ENCODE results near the gene TMEM247. TPM values are rescaled to one million over a fixed set of nuclear protein-coding genes. Genes with fewer than 3 reads are reported as not detected.

The TMEM247 gene
- total RNA-seq, 1 experiment from 2014 or later, result not detected

DNA sequence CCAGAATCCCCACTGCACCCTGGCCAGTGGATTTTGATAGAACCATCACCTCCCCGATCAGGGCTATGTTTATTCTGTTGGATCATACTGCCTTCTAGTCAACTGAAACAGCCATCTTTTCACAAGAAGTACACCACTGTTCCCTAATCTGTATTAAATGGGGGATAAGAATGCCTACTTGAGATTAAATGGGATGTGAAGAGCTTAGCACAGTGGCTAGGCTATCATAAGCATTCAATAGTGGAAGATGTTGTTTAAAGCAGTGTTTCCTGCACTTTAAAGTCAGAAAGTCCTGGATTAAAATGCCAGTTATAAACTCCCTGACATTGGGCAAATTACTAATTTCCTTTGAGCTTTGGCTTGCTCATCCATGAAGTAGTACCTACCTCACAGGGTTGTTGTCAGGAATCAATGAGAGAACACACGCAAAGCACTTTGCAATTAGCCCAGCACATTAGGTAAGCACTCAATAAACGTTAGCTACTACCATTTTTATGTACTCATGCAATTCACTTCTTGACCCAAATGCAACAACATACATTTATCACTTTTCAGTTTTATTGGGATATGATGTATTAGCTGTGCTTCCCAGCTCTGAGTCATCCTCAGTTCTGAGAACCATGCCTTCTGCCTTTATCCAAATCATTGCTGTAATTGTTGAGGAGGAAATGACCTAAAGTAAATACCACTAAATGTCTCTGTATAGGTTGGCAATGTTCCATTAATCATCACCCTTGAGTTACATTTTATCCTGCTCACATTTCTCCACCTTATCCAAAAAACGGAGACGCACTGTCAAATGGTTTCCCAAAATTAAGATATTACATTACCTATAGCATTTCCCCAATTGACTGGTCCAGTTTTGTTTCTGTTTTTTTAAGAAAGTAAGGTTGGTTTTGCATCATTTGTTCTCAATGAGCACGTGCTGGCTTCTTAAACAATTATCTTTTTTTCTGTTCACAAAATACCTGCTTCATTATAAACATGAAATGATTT lies 2.1 kb downstream of the TMEM247 start:
- Histone ChIP-seq H3K4me1 (ENCODE audit: insufficient read depth, low read length) (peaks cover 10% of the 10 kb centered on the region; the same call in 1 of the 2 replicates), H2AK5ac (ENCODE audit: insufficient read length, low read length) (no peak overlapping the region)

More for the DNA sequence above, 2.1 kb downstream of the TMEM247 start:
- no peak overlapping the region for H3K18ac ChIP-seq (ENCODE audit: insufficient read length, low read depth, low read length)
- H3K9ac ChIP-seq (ENCODE audit: extremely low read depth, insufficient read length, low read length), result no peak overlapping the region
- H3K4me2 ChIP-seq (ENCODE audit: insufficient read depth, insufficient read length, low read length), result no peak overlapping the region
- no peaks in the 10 kb centered on the region for H3K79me2 ChIP-seq (ENCODE audit: insufficient read depth, low read length)
- TF ChIP-seq, protein P1, sequence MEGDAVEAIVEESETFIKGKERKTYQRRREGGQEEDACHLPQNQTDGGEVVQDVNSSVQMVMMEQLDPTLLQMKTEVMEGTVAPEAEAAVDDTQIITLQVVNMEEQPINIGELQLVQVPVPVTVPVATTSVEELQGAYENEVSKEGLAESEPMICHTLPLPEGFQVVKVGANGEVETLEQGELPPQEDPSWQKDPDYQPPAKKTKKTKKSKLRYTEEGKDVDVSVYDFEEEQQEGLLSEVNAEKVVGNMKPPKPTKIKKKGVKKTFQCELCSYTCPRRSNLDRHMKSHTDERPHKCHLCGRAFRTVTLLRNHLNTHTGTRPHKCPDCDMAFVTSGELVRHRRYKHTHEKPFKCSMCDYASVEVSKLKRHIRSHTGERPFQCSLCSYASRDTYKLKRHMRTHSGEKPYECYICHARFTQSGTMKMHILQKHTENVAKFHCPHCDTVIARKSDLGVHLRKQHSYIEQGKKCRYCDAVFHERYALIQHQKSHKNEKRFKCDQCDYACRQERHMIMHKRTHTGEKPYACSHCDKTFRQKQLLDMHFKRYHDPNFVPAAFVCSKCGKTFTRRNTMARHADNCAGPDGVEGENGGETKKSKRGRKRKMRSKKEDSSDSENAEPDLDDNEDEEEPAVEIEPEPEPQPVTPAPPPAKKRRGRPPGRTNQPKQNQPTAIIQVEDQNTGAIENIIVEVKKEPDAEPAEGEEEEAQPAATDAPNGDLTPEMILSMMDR (conservative IDR thresholded peaks at IDR 0.05), result no peak
- H2AFZ ChIP-seq (ENCODE audit: low read length), result no peak overlapping the region
- peaks cover 12 to 17% (median 13%) of the 10 kb centered on the region in 3 experiments for H3K36me3 Mint-ChIP-seq (ENCODE audit: insufficient read depth in 1 of 3, low read depth in 3 of 3)
- no peak overlapping the region for H2BK20ac ChIP-seq (ENCODE audit: low read depth, low read length, poor library complexity, severe bottlenecking)
- no peak overlapping the region for H3T11ph ChIP-seq (ENCODE audit: low read length)
- H2BK5ac ChIP-seq (ENCODE audit: insufficient read length, low read length), result no peak overlapping the region
- no peak overlapping the region for H2BK15ac ChIP-seq (ENCODE audit: low read depth, low read length)
- WGBS (ENCODE audit: extremely low coverage, insufficient read length, low lambda C conversion rate), result no CpG with 5 or more reads among the region's 6 CpGs
- H3K4me1 Mint-ChIP-seq, result peaks cover 11 to 17% of the 10 kb centered on the region in 2 experiments; a peak in 3 of 4 replicates
- no peak overlapping the region for H2BK12ac ChIP-seq (ENCODE audit: insufficient read length, low read depth, low read length)
- no peak overlapping the region for H3K27ac ChIP-seq (ENCODE audit: insufficient read length, low read depth, low read length)
- no peak overlapping the region for H3K14ac ChIP-seq (ENCODE audit: insufficient read depth, low read length)
- H3K27ac Mint-ChIP-seq, result no peak overlapping the region
- no peaks in the 10 kb centered on the region for H3K27me3 ChIP-seq (ENCODE audit: insufficient read depth, low read length)
- no peak overlapping the region for H2BK120ac ChIP-seq (ENCODE audit: low read depth, low read length, poor library complexity, severe bottlenecking)
- no peak overlapping the region for H4K8ac ChIP-seq (replicated peaks; ENCODE audit: insufficient read length, low read depth, low read length)
- H3K4ac ChIP-seq (ENCODE audit: low read depth, low read length), result no peak overlapping the region
- H3K79me1 ChIP-seq (ENCODE audit: insufficient read depth, low read depth, low read length, poor library complexity, severe bottlenecking), result no peaks in the 10 kb centered on the region
- no peak overlapping the region for H3K4me3 Mint-ChIP-seq
- no peak overlapping the region for H4K5ac ChIP-seq (ENCODE audit: insufficient read length, low read depth, low read length)
- peaks cover 14 to 26% of the 10 kb centered on the region in 2 experiments; a peak in 4 of 5 replicates for H3K9me3 Mint-ChIP-seq
- no peaks in the 10 kb centered on the region for H3K23me2 ChIP-seq (ENCODE audit: insufficient read length, low read depth, low read length, poor library complexity, severe bottlenecking)
- H3K9me3 ChIP-seq (ENCODE audit: control insufficient read depth, low read depth, low read length), result no peaks in the 10 kb centered on the region
- H4K20me1 ChIP-seq (ENCODE audit: control insufficient read depth, insufficient read depth, insufficient read length), result no peaks in the 10 kb centered on the region
- no peak overlapping the region for H3K56ac ChIP-seq (ENCODE audit: insufficient read length, low read depth, low read length)
- H3K27me3 Mint-ChIP-seq (ENCODE audit: low read depth), result peaks cover 19% of the 10 kb centered on the region
- H3K23ac ChIP-seq (ENCODE audit: insufficient read length, low read depth, low read length), result no peak overlapping the region
- no peak for DNase-seq
- H4K91ac ChIP-seq (ENCODE audit: insufficient read length, low read depth, low read length), result no peak overlapping the region

Data from H9 (cell line).